NK-92 treated with Interleukin-12 subunit alpha and Interleukin-12 subunit beta, amount 100 ng/mL, for 24 hours (cell line): Measurements from ENCODE around the gene ETNPPL.

Source experiments
- DNase-seq: peaks from one replicate; lab custom pipeline; 2025; lab: John Stamatoyannopoulos, UW

The ETNPPL gene

GRCh38 chr4:108762559-108763225, at the start of gene ETNPPL:
Gene ETNPPL (minus strand): TSS chr4:108763053. CDS start chr4:108762898, 155 bp downstream.
- DNase-seq, result no peak

DNA sequence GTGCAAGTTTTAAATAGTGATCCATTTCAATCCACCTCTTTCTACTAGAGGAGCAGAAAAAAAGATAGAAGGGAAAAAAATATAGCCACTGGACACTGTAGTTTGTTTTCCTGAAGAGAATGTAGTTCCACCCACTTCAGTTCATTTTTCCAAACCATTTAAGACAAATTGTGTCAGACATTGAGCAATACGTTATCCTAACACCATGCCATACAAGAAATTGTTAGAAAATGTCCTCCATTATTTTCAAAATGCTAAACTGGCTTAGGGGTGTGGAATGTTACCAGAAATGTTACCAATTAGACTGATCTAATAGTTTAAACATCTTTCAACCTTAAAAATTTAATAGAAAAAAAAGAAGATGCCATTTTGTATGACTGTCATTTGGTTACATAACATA, 48.6 kb upstream of the ETNPPL start:
- DNase-seq, result no peak

- no peak for DNase-seq
Observed at GRCh38 chr4:108810087-108810486, 47.2 kb upstream of the ETNPPL start.

DNA sequence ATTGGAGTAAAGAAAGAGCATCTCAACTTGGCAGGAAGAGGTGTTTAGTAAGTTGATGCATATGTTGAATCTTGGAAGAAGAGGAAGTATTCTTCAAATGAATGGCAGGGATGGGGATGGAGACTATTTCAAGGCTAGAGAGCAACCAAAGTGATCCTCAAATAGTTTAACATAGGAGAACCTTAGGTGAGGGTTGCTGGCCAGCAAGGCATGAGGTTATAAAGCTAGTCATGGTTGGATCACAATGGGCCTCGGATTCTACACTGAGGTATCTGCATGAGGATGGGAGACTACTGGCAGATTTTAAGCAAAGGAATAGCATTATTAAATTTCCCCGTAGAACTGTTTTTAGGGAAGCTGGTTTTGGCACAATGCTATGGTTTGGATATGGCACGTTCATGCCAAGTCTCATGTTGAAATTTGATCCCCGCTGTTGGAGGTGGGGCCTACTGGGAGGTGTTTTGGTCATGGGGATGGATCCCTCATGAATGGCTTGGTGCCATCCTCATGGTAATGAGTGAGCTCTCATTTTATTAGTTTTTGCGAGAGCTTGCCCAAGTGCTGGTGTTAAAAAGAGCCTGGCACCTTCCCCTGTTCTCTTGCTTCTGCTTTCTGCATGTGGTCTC, 41.9 kb upstream of the ETNPPL start:
- DNase-seq, result no peak

GRCh38 chr4:108799306-108799705, 36.5 kb upstream of the ETNPPL start:
- no peak for DNase-seq

DNA sequence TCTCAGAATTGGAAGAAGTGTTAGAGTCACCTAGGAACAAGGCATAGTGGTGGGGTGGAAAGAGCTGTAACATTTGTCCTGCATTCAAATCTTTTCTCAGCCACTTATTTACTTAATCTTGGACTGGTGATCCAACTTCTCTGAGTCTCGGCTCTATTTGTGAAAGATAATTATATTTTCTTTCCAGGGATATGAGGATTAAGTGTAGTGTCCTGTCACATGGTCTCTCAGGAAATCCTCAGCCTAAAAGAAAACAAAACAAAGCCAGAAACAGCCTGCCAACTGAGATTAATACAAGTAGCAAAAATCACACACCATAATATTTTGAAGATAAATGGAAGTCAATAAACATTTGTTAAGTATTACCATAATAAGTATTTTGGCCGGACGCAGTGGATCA, 33.3 kb upstream of the ETNPPL start:
- DNase-seq, result no peak

GRCh38 chr4:108795733-108796132, 32.9 kb upstream of the ETNPPL start:
- DNase-seq, result no peak

DNA sequence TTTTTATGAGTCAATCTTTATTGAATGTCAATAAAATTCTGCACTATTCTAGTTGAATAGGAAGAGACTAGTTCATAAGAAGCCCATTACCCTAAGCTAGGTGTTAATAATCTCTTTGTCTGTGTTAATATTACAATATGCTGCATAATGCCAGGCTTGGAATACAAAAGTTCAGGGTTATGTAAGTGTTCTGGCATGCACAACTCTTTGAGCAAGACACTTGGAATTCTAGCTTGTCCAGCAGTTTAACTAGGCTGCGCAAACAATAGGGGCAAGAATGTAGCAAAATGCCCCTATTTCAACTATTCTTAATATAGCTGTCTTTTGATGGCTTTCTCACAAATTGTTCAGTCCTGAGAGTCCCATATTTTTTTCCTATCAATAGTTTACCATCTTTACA, 31.3 kb upstream of the ETNPPL start:
- DNase-seq, result no peak

GRCh38 chr4:108793415-108793814, 30.6 kb upstream of the ETNPPL start:
- DNase-seq, result no peak

DNA sequence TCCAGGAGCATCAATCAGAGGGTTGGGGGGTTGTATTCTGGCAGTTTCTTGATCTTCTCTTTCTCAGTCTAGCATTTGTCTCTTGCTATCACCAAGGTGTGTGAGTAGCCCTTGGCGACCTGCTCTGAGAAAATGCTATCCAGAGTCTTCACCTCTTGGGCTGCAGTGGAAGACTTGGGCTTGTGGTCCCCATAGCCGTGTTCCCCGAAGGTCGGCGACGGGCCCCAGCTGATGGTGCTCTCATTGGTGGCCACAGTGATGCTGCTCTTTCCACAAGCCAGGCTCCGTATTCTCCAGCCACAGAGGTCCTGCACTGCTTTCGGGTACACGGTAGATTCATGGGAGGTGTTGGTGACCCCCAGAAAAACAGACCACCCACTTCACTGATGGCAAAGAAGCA, 25.9 kb upstream of the ETNPPL start:
- DNase-seq, result no peak

- no peak for DNase-seq
Observed at GRCh38 chr4:108787724-108788123, 24.9 kb upstream of the ETNPPL start.

DNA sequence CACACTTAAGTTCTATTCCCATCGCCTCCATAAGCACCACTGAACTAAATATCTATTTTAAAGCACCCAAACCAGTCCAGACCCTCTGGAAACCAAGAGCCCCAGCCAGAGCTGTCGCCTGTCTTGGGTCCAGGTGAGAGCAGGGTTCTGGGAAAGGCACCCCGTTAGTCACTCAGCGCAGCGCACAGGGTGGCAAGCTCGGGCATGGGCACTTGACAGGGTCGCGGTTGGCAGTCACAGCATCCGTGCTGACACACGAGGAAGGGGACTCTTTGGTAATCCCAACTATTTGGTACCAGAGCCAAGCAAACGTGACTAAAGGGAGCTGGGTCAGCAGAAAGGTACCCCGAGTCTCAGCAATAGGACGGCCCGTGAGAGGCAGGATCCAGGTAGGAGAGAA, 24.3 kb upstream of the ETNPPL start:
- DNase-seq, result no peak

- no peak for DNase-seq
Observed at GRCh38 chr4:108786351-108786750, 23.5 kb upstream of the ETNPPL start.

DNA sequence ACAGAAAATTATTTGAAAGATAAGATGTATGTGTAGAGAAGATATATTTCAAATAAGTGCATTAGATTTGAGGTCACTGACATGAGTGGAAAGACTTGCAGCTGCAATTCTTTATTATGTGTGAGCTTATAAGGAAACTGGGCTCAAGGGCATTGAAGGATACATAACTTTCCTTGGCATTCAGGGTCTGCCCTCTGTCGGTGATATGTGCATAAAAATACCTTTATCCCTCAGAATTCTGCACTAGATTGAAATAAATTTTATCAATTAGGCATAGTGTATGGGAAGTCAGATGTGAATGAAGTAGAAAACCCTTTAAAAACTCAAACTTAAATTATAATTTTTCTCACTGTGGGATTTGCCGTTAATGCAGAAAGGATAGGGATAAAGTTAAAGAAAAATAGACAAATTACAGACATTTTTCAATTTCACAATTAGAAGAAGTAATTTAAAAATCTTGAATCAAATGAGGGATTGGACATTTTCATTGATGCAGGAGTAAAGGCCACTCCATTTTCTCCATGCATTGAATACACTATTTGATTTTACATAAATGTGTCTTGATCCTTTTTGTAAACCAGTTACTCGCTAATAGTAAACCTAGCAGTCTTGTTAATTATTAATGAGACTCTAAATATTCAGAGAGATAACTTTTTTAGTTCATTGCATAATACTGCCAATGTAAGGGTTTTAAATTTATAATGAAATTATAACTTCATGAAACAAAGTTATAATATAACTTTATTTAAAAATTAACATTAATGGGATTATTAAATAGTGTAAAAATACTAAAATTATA, 21.0 kb upstream of the ETNPPL start:
- no peak for DNase-seq

- DNase-seq, result no peak
Observed at GRCh38 chr4:108779958-108780357, 17.1 kb upstream of the ETNPPL start.

GRCh38 chr4:108777388-108777787, 14.5 kb upstream of the ETNPPL start:
- no peak for DNase-seq

- DNase-seq, result no peak
Observed at GRCh38 chr4:108775921-108776320, 13.1 kb upstream of the ETNPPL start.

- no peak for DNase-seq
Observed at GRCh38 chr4:108774809-108775530, 12.1 kb upstream of the ETNPPL start.

- no peak for DNase-seq
Observed at GRCh38 chr4:108772402-108772801, 9.5 kb upstream of the ETNPPL start.

DNA sequence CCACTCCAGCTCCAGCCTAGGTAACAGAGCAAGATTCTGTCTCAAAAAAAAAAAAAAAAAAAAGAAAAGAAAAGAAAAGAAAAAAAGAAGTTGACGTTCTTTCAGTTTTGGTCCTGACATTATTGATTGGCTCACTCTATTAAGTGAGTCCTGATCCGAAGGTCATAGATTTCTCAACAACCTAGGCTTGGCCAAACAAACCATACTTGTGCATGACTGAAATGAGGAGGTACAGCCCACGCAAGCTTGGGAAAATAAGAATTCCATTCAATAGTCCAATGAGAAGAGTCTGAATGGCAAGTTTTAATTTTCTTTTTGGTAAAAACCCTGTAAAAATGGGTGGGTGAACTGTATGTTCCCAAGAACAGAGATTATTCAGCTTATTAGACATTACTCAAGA, 3.2 kb upstream of the ETNPPL start:
- DNase-seq, result no peak

- DNase-seq, result no peak
Observed at GRCh38 chr4:108763986-108764385, 1.1 kb upstream of the ETNPPL start.

GRCh38 chr4:108763226-108763593, 357 bp upstream of the ETNPPL start:
- no peak for DNase-seq

DNA sequence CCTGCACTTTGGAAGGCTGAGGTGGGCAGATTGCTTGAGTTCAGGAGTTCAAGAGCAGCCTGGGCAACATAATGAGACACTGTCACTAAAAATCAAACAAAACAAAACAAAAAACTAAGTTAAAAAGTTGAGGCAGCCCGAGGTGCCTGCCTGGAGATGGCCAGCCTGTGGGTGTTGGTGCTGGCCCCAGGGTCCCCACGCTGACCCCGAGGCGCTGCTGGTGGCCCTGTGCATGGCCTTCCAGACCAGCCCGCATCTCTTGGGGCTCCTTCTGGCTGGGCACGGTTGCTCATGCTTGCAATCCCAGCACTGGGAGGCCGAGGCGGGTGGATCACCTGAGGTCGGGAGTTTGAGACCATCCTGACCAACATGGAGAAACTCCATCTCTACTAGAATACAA, 4.4 kb downstream of the ETNPPL start:
- no peak for DNase-seq
